COLO668 (cell line): ENCODE measurements around the gene RAPGEF1.
A peak's percentile ranks its signal among the peaks of the same experiment; 100 is the strongest.
"Not testable (repeated sequence)": the region's sequence is repeated elsewhere in the genome, so short reads cannot be mapped to it uniquely, and the experiment has no call there.

Experiments used
- DNase-seq: peaks from one replicate; lab custom pipeline; 2025; ENCODE audit not compliant: unreplicated experiment; lab: John Stamatoyannopoulos, UW

Gene RAPGEF1

DNA sequence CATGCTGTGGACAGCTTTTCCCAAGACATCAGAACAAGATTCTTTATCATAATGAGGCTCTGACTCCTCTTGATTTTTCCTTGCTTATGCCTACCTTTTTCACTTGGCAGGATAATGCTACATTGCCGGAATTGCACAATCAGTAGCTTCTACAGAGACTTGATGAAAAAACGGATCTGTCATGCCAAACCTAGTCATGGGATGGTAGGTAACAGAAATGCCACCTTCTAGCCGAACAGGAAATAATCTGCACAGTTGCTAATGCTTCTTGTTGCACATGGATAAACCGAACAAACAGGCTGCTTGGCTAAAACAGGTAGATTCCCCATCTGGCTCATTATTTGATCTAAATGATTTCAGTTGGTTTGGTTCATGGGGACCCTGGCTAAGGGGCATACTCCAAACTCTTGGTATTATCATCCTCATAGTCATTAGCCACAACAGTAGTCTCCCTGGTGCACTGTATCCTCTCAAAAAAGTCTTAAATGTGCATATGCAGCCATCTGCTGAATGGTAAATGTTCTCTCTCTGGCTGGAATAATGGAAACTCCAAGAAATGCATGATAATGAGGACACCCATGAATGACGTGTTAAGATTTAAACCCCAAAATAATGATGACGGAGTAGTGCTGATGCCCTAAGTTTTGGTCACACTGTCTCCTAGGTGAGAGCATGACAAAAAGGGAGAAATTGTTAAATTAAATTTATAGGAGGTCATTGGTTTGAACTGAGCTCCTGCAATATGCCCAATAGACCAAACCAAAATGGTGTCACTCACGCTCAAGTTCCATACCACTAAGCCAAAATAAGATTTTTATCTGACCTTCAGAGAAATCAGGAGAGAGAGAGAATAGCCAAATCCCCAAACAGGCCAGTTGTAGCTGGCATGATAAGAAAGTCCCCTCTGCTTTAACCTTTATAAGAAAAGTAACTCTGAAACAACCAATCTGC is 47.0 kb downstream of the RAPGEF1 start:
- DNase-seq, result no peak

- DNase-seq, result no peak
Observed at GRCh38 chr9:131691969-131692611, 47.8 kb downstream of the RAPGEF1 start.

DNA sequence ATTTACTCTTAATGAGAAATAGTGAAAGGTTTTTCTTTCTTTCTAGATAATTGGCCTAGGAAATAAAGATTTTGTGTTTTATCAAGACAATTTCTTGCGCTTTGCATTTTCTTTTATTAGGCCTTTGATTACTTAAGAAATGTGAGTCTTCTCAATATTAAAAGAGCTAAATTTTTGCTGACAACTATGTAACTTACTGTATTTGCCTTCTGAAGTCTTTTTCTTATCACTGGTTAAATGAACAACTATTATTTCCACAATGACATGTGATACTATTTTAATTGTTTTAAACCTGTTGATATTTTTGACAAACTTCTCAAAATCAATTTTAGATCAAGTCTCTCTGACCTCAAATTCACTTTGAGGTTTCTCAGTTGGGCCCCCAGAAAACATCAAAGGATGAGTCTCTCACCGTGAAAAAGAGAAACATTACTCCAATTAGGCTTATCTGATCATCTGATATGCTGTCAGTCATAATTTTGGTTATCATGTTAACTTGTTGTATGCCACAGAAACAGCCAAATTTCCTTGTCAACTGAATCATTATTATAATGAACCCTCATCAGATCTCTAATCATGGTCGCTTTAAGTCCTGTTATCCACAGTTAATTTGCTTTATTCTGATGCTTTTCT is 48.8 kb downstream of the RAPGEF1 start:
- no peak for DNase-seq

- DNase-seq, result no peak
Observed at GRCh38 chr9:131690462-131690861, 49.4 kb downstream of the RAPGEF1 start.

DNA sequence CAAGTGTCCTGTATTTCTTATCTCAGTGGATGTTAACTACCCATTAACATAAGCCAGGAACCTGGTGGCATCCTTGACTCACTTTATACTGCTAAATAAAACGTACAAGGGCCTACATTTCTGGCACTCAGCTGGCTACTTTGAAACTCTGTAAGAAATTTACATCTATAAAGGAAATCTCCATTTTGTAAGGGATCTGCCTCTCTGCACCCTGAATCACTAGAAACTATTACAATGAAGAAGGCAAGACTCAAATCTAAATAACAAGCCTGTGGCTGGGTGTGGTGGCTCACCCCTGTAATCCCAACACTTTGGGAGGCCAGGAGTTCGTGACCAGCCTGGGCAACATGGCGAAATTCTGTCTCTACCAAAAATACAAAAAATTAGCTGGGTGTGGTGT is 51.5 kb downstream of the RAPGEF1 start:
- DNase-seq, result no peak

DNA sequence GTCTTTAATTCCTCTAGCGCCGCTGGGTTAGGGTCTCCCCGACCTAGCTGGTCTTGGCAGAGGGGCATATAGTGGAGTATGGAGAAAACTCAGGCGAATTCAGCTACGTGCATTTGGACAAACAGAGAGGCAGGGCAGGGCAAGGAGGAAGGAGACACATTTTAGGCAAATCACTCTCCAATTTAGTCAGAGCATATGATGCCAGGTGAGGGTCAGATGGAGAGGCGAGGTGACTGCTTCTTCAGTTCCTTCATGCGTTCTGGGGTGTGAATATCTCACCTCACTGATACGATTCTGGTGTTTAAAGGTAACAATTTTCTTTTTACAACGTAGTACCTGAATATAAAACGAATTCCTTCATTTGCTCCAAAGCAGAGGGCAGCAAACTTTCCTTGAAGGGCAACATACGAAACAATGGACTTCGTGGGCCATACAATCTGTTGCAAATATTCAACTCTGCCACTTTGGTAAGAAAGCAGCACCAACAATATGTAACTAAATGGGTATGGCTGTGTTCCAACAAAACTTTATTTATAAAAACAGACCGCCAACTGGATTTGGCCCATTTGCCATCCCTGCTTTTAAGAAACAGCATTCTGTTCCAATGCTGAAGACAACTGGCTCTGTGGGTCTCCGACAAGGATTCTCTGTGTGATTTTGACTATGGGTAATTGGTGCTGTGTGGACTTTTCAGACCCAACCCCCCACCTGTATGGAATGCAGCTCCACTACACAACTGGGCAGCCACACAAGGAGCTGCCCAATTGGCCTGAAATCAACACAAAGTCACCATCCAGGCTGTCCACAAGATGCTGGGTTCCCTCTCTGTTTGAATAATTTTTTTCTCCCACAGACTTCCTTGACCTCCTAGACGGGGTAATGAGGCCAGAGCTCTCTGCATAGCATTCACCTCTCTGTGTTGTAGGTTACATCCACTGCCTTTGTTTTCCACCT is 53.8 kb downstream of the RAPGEF1 start:
- no peak for DNase-seq

DNA sequence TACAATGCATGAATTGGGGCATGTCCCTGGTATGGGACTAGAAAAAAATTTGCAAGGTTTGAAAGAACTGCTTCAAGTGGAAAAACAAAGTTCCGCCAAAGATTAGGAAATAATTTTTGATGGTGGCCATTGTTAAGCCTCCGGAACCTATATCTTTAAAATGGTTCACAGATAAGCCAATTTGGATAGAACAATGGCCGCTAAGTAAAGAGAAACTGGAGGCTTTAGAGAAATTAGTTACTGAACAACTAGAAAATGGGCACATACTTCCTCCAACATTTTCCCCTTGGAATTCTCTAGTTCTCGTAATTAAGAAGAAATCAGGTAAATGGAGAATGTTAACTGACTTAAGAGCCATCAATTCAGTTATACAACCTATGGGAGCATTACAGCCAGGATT is 56.8 kb downstream of the RAPGEF1 start:
- DNase-seq, result not testable (repeated sequence)

GRCh38 chr9:131682261-131682660 is 57.6 kb downstream of the RAPGEF1 start:
- DNase-seq, result no peak

DNA sequence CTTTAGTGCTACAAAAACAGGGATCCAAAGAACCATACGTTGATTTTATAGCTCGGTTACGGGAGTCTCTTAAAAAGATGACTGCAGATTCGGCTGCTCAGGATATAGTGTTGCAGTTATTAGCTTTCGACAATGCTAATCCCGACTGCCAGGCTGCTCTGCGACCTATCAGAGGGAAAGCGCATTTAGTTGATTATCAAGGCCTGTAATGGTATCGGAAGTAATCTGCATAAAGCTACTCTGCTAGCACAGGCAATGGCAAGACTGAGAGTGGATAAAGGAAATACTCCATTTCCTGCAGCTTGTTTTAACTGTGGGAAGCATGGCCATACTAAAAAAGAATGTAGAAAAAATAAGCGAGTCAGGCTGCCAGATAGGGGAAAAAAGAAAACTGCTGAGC is 58.0 kb downstream of the RAPGEF1 start:
- DNase-seq, result not testable (repeated sequence)

DNA sequence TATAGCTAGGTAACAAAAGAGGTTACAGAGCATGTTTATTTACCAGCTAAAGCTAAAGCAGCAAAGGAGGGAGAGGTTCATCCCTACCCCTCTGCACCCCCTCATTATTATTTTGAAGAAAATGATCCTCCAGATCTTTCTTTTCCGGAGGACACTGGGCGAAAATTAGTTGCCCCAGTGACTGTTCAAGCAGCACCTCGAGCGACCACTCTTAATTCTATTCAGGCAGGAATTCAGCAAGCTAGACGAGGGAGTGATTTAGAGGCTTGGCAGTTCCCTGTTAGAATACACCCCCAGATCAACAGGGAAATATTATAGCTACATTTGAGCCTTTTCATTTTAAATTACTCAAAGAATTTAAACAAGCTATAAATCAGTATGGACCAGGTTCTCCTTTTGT is 58.8 kb downstream of the RAPGEF1 start:
- not testable (repeated sequence) for DNase-seq

DNA sequence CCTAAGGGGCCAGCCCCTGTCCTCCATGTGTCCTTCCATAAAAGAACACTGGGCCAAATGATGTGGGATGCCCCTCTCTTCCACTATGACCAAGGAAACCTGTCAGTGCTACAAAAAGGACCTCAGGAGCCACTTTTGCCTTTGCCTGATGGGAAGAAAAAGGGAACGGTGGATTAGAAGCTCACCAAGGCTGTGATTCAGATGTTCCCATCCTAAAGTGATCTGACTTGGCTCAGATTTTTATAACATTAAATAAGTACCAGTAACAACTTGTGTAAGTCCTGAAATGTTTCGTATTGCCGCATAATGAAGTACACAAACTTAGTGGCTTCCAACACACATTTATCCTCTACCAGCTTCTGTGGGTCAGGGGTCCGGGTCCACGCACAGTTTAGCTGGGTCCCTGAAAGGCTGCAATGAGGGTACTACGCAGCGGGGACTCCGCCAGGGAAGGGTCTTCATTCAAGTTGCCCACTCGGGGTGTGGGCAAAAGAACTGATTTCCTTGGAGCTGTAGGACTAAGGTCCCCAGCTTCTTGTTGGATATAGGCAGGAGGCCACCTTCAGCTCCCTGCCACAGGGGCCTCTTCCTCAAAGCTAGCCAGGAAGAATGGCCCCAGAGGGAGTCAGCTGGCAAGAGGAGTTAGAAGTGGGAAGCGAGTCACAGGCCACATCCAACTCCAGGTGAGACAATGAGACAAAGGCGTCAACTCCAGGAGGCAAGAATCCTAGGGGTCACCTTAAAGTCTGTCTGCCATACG is 60.4 kb downstream of the RAPGEF1 start:
- no peak for DNase-seq

GRCh38 chr9:131678499-131679111 is 61.3 kb downstream of the RAPGEF1 start:
- DNase-seq, result peak; percentile 82

- peak; percentile 42 for DNase-seq
Observed at GRCh38 chr9:131677444-131678180, 62.3 kb downstream of the RAPGEF1 start.

DNA sequence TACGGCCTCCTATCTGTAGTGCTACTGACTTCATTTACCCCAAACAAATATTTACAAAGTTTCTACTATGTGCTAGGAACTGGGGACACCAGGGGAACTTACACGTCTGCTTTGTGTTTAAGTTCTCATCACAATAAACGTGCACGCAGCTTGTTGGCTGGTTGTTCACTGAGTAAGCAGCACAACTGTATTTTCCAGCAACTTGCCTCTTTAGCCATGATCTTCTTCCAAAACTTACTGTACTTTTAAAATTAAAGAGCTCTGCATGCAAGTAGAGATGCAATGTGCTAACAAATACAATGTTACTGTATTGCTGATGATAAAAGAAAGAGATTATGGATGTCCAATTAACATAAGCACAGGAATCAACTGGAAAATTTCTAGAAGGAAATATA is 62.8 kb downstream of the RAPGEF1 start:
- no peak for DNase-seq

- DNase-seq, result no peak
Observed at GRCh38 chr9:131676431-131676972, 63.4 kb downstream of the RAPGEF1 start.

- no peak for DNase-seq
Observed at GRCh38 chr9:131675437-131676022, 64.3 kb downstream of the RAPGEF1 start.

DNA sequence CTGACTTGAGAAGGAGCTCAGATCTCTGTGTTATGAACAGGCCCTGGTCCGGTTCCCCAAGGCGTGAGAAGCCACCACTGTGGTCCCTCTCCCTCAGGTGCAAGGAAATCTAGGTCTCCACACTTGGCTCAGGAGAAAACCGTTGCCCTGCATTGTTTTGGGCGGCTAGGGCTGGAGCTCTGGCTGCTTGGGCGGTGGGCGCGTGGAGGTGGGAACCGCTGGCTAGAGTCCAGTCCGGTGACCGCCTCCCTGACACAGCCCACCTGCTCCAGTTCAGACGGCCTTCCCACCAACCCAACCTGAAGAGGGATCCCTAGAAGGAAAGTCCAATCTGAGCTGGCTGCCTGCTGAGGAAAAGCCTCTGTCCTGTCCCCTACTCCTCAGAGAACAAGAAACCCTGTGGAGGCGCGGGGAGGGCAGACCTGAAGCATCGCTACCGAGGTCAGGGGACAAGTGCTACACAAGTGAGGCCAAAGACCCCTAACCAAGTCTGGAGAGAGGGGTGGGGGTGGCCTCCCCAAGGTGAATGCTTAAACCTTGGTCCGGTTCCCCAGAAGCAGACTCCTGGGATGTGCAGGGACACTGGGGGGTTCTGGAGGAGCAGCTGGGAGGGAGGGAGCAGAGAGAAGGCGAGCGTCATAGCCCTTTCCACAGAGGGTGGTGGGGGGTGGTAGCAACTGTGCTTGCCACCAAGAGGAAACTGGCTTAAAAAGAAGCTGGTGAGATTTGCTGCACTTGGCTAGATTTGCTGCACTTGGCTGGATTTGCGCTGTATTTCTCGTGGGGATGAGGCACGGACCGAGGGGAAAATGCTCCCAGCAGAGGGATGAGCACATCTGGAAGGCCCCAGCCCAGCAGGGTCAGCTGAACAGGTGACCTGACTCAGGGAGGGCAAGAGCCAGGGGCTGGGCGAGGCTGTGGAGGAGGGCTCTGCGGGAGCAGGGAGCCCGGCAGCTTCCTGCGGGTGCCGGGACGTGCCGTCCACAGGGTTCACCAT is 65.2 kb downstream of the RAPGEF1 start:
- DNase-seq, result no peak
